ENCODE results near the gene CCSER2.

CCSER2 gene

DNA sequence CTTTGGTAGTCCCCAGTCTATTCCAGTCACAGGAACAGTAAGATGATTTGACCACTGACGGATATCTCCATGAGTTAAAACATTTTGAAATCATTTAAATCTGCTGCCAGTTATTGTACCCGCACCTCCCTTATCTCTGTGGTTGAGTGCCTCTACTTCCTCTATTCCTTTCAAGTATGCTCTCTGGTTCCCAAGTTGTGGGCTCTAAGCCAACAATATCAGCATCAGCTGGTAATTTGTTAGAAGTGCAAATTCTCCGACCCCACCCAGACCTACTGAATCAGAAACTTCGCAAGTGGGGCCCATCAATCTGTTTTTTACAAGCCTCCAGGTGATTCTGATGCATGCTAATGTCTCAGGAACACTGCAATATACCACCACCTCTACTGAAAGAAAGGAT lies 235.5 kb downstream of the CCSER2 start:
- DNase-seq (ENCODE audit: low read depth): no peak
- no peak overlapping the region for H3K4me3 ChIP-seq (replicated peaks; ENCODE audit: low read depth, low read length)
- TF ChIP-seq, protein P1, sequence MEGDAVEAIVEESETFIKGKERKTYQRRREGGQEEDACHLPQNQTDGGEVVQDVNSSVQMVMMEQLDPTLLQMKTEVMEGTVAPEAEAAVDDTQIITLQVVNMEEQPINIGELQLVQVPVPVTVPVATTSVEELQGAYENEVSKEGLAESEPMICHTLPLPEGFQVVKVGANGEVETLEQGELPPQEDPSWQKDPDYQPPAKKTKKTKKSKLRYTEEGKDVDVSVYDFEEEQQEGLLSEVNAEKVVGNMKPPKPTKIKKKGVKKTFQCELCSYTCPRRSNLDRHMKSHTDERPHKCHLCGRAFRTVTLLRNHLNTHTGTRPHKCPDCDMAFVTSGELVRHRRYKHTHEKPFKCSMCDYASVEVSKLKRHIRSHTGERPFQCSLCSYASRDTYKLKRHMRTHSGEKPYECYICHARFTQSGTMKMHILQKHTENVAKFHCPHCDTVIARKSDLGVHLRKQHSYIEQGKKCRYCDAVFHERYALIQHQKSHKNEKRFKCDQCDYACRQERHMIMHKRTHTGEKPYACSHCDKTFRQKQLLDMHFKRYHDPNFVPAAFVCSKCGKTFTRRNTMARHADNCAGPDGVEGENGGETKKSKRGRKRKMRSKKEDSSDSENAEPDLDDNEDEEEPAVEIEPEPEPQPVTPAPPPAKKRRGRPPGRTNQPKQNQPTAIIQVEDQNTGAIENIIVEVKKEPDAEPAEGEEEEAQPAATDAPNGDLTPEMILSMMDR (IDR thresholded peaks at IDR 0.05; ENCODE audit: low read length, missing control alignments): no peak

GRCh38 chr10:84565881-84566582 lies 237.6 kb downstream of the CCSER2 start:
- TF ChIP-seq, protein P1 (IDR thresholded peaks at IDR 0.05; ENCODE audit: low read length, missing control alignments): no peak
- H3K4me3 ChIP-seq (replicated peaks; ENCODE audit: low read depth, low read length): no peak overlapping the region
- DNase-seq (ENCODE audit: low read depth): no peak

- TF ChIP-seq, protein P1 (IDR thresholded peaks at IDR 0.05; ENCODE audit: low read length, missing control alignments): no peak
Measured at GRCh38 chr10:84567133-84567532, 238.7 kb downstream of the CCSER2 start.

More at GRCh38 chr10:84567133-84567532, 238.7 kb downstream of the CCSER2 start:
- H3K4me3 ChIP-seq (replicated peaks; ENCODE audit: low read depth, low read length): no peak overlapping the region
- DNase-seq (ENCODE audit: low read depth): no peak
